HuH-7.5 (cell line): Measurements from ENCODE around the gene TENM3.
"Not testable (repeated sequence)": the region's sequence is repeated elsewhere in the genome, so short reads cannot be mapped to it uniquely, and the experiment has no call there.

Source experiments
- DNase-seq: peaks from one replicate; pipeline ENCODE4 v3.0.0; 2011; ENCODE audit warnings: low spot score

The TENM3 gene

GRCh38 chr4:182338063-182338462, 94.9 kb downstream of the TENM3 start:
- DNase-seq = no peak

- no peak for DNase-seq
These were observed 95.5 kb downstream of the TENM3 start for GRCh38 chr4:182338746-182339145.

- DNase-seq = no peak
These were observed 96.0 kb downstream of the TENM3 start for GRCh38 chr4:182339221-182339641.

DNA sequence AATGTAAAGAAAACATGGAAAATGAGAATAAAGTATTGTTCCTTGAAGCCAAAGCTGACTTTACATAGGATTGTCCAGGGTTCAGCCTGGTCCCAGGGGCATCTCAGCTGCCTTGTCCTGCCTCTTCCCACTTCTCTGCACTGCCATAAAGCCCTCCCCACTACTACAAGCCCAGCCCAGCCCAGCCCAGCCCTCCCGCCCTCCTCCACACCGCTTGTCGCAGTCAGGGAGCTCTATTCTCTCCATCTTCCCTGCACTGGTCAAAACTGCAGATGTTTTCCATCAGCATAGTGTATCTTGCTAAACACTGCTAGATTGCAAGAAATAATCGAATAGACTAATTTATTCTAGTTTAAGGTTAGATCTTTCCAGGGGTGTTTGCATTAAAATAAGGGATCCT, 100.3 kb downstream of the TENM3 start:
- no peak for DNase-seq

- no peak for DNase-seq
These were observed 101.8 kb downstream of the TENM3 start for GRCh38 chr4:182344968-182345367.

DNA sequence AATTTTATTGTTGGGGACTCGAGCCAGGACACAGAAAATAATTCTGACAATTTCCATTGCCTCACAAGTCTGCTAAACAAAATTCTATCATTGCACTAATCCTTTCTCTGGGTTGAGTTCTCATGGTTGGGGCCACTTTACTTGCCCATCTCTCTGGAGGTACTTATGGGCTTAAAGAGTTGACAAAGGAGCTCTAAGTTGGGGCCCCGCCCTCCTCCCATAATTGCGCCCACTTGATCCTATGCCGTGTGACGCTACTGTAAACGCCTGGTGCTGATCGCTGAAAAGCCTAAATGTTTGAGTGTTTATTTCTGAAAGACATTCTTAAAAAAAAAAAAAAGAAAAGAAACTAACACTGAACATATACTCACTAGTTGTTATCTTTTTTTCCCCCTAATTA, 103.0 kb downstream of the TENM3 start:
- DNase-seq = no peak

GRCh38 chr4:182346675-182347375, 103.6 kb downstream of the TENM3 start:
- no peak for DNase-seq

GRCh38 chr4:182348779-182349326, 105.7 kb downstream of the TENM3 start:
- no peak for DNase-seq

DNA sequence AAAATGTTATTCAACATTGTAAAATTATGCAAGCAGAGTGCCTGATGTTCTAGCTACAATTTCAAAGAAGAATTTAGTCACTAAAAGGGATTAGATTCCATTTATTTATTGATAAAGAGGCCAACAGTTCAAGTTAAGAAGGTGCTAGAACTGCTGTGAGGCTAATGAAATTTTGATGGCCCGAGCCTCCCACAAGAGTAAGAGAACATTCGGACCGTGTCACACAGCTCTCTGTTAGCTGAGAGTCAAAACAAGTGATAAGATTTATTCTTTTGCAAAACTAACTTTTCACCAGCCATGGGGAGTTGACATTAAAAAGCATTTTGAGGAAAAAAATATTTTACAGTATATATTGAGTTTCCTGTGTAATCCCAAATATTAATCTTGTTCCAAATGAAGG, 106.8 kb downstream of the TENM3 start:
- DNase-seq = no peak

DNA sequence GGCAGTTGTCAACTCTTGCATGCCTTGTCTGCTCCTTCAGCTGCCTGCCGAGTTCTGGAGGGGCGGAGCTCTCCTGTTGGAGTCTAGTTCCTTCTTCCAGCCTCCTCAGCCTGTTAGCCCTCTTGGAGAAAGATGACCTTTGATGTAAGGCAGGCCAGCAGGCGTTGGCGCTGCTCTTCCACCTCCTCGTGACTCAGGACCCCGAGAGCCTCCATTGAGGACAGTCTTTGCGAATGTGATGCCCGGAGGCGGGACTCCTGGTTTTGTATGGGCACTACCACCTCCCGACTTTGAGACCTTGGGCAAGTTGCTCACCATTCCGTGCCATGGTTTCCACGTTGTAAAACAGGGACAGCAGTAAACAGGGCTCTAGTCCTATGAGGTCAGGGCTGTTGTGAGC, 108.3 kb downstream of the TENM3 start:
- no peak for DNase-seq

DNA sequence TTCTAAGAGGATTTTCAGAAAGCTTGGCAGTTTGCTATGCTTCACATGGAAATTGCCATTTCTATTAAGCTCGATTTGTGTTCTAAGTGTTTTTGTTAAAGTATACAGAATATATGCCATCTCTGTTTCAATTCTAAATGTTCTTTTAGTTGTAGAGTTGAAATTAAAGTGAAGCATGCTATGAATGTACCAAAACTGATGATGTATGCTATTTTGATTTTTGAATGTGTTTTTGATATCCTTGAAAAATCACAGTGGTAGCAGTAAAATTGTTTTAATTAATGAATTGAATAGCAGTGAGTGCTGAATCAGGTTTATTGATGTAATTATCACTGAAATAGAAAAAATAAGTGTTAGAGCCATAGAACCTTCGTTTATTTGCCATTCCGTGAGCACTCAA, 110.9 kb downstream of the TENM3 start:
- no peak for DNase-seq

DNA sequence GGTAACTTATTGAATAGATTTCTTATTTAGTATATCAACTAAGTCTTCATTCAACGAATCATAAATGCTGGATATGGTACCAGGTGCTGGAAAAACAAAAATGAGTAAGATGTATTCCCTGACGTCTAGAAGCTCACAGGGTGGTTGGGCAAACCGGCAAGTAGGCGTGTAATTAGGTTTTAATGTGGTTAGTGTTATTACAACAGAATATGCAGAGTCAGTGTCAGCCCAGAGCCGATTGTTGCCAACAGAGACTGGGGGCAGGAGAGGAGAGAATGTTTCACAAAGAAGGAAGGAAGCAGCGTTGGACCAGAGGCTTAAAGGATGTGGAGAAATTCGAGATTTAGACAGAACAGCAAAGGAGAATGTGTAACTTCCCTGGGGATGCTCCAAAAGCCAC, 111.7 kb downstream of the TENM3 start:
- no peak for DNase-seq

- DNase-seq = no peak
These were observed 124.0 kb downstream of the TENM3 start for GRCh38 chr4:182367153-182367552.

GRCh38 chr4:182369211-182369610, 126.0 kb downstream of the TENM3 start:
- DNase-seq = no peak

- no peak for DNase-seq
These were observed 127.3 kb downstream of the TENM3 start for GRCh38 chr4:182370491-182370890.

DNA sequence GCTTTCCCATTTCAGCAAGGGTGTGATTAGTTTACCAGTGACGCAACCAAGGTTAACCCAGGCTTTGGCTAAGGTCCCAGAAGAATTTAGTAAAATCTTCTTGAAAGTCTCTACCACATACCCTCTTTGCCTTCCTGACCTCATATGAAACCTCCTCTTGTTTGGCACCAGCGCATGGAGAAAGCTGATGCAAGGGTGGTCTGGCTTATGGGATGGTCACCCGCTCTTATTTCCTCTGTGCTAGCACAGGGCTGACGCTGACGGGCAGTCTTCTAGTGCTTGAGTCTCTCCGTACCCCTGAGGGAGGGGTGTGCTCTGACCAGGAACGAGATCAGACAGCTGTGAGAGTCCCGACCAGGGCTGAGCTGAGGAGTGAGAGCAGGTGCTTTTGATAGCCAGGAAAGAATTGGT, 137.6 kb downstream of the TENM3 start:
- no peak for DNase-seq

- DNase-seq = no peak
These were observed 139.7 kb downstream of the TENM3 start for GRCh38 chr4:182382941-182383340.

DNA sequence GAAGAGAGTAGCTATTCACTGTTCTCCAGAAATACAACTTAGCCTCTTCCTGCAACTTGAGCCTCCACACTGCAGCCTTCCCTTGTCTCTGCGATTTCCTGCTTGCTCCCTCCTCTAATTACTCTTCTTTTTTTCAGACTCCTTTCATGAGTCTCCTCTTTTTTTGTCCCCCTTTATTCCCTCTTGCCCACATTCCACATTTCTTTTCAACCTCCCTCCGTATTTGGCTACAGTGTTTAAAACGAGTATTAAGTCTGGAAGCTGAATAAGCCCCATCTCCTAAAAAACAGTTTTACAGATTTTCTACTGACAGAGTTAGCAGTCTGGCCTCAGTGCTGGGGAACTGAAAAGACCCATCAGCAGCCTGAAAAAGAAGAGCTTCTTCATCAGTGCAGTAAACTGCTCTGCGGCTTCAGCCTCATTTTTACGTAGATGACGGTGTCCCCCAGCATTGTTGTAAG, 141.5 kb downstream of the TENM3 start:
- DNase-seq = no peak

GRCh38 chr4:182385897-182386296, 142.7 kb downstream of the TENM3 start:
- no peak for DNase-seq

DNA sequence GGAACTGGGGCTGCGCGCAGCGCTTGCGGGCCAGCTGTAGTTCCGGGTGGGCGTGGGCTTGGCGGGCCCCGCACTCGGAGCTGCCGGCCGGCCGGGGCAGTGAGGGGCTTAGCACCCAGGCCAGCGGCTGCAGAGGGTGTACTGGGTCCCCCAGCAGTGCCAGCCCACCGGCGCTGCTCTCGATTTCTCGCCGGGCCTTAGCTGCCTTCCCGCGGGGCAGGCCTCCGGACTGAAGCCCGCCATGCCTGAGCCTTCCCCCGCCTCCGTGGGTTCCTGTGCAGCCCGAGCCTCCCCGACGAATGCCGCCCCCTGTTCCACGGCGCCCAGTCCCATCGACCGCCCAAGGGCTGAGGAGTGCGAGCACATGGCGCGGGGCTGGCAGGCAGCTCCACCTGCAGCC, 143.4 kb downstream of the TENM3 start:
- not testable (repeated sequence) for DNase-seq

GRCh38 chr4:182391111-182391684, 148.0 kb downstream of the TENM3 start:
- no peak for DNase-seq

GRCh38 chr4:182394181-182394580, 151.0 kb downstream of the TENM3 start:
- no peak for DNase-seq

- DNase-seq = no peak
These were observed 156.9 kb downstream of the TENM3 start for GRCh38 chr4:182400081-182400480.

DNA sequence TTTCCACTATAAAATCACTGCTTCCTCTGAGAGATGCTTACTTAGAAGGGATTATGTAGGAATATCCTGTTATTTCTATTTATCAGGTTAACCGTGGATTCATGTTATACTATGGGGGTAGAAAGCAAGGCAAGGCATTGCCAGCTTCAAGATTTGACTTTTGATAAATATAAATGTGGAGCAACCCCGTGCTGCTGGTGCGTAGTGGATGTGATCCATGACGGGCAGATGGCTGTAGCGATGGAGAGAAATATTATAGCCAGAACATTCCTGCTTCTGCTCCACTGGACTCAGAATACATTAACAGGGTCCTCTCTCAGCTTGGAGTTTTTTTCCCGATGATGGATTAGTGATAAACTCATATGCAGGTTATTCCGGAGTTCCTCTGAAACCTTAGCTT, 157.6 kb downstream of the TENM3 start:
- no peak for DNase-seq
